ENCODE data around the gene KIF13A.

- TF ChIP-seq CTCF (IDR thresholded peaks at IDR 0.05) (no peak), POLR2AphosphoS5 (IDR thresholded peaks at IDR 0.05) (no peak)
These were observed 274.9 kb downstream of the KIF13A start for GRCh38 chr6:17712576-17712975.

All from prostate gland (tissue), 2 donors.